HCT116 (cell line): ENCODE data around the gene ADCY2. TPM values are rescaled to one million over a fixed set of nuclear protein-coding genes. Genes with fewer than 3 reads are reported as not detected.

Source experiments
- ATAC-seq: fragments of 200-7000 bp; cut with Tn5 transposase; 2 replicates; pipeline ENCODE4 v1.9.1; 2020; ENCODE audit warnings: mild to moderate bottlenecking, moderate library complexity
- BruUV-seq: library from RNA; stranded (reverse); fragments of 400-500 nt; replicated peaks from 2 replicates; lab custom pipeline; 2021; lab: Mats Ljungman, UMichigan
- CTCF ChIA-PET: fragments of 300-600 bp; sonication (Branson Sonifier 250); formaldehyde crosslinking; loops from one replicate; lab custom pipeline; 2021; ENCODE audit warnings: antibody characterized with exemption; lab: Charles Lee
- POLR2A ChIA-PET: fragments of 300-600, 350-600 bp; sonication (Branson Sonifier 250); formaldehyde crosslinking; loops from one replicate; lab custom pipeline; 2021; ENCODE audit warnings: antibody characterized with exemption; lab: Charles Lee
- RAD21 ChIA-PET, 2 experiments: fragments of 300-600 bp; sonication (Branson Sonifier 250); formaldehyde crosslinking; loops; one replicate each; lab custom pipeline; 2023; ENCODE audit warnings: low total read pairs in 2 of 2; ENCODE audit not compliant: uncharacterized antibody in 2 of 2, unreplicated experiment in 2 of 2, low non-redundant PET in 1 of 2; lab: Charles Lee
- DNase-seq: peaks from one replicate; pipeline ENCODE4 v3.0.0-alpha.2; 2010; ENCODE audit warnings: low read depth, low spot score
- H2AFZ ChIP-seq: fragments of 200-600 bp; shearing (Covaris generic), sonication (generic); 2 replicates; pipeline ENCODE4 v1.6.1; 2017; ENCODE audit warnings: low read depth, mixed run types, mixed read lengths, antibody characterized with exemption, low read length; ENCODE audit not compliant: poor library complexity, severe bottlenecking
- H3K27ac ChIP-seq: 2 replicates; pipeline ENCODE4 v1.5.1; 2012; ENCODE audit warnings: low read depth, low read length
- H3K27me3 ChIP-seq: fragments of 200-600 bp; sonication (generic); 2 replicates; pipeline ENCODE4 v1.6.1; 2016; ENCODE audit warnings: mixed run types, low read length, mixed read lengths; ENCODE audit not compliant: insufficient read depth
- H3K36me3 ChIP-seq, 2 experiments: fragments of 200-500 bp in 1 of 2; fragments of 200-600 bp in 1 of 2; sonication (Bioruptor generic) in 1 of 2; sonication (generic) in 1 of 2; 2 replicates each; pipeline versions ENCODE4 v1.5.1 to v1.6.1; 2014 to 2016; ENCODE audit warnings: low read length in 2 of 2, inconsistent platforms in 1 of 2, mixed read lengths in 1 of 2, mixed run types in 1 of 2; ENCODE audit not compliant: insufficient read depth in 2 of 2, control insufficient read depth in 1 of 2
- H3K4me1 ChIP-seq, 2 experiments: fragments of 200-600 bp in 1 of 2; sonication (generic) in 1 of 2; 2 replicates each; pipeline versions ENCODE4 v1.5.1 to v1.6.1; 2012 to 2017; ENCODE audit warnings: low read length in 2 of 2, inconsistent platforms in 1 of 2, mild to moderate bottlenecking in 1 of 2, mixed read lengths in 1 of 2, mixed run types in 1 of 2, moderate library complexity in 1 of 2; ENCODE audit not compliant: insufficient read depth in 2 of 2, control insufficient read depth in 1 of 2
- H3K4me2 ChIP-seq: fragments of 200-600 bp; sonication (generic); 2 replicates; pipeline ENCODE4 v1.6.1; 2017; ENCODE audit warnings: mixed run types, low read length, mixed read lengths
- H3K4me3 ChIP-seq, 2 experiments: fragments of 200-600 bp in 1 of 2; sonication (generic) in 1 of 2; replicated peaks in 1 of 2; 2 replicates each; pipeline ENCODE4 v1.5.1; 2011 to 2016; ENCODE audit warnings: low read length in 2 of 2, control low read depth in 1 of 2, low read depth in 1 of 2, mild to moderate bottlenecking in 1 of 2, mixed read lengths in 1 of 2, mixed run types in 1 of 2
- H3K79me2 ChIP-seq: fragments of 200-600 bp; sonication (generic); 2 replicates; pipeline ENCODE4 v1.6.1; 2017; ENCODE audit warnings: mild to moderate bottlenecking, mixed run types, low read length, moderate library complexity, mixed read lengths; ENCODE audit not compliant: insufficient read depth
- H3K9ac ChIP-seq: fragments of 200-600 bp; sonication (generic); 2 replicates; pipeline ENCODE4 v1.6.1; 2016; ENCODE audit warnings: low read length, mixed read lengths
- H3K9me2 ChIP-seq: fragments of 200-600 bp; sonication (generic), shearing (Covaris generic); 2 replicates; pipeline ENCODE4 v1.6.1; 2017; ENCODE audit warnings: mixed run types, mild to moderate bottlenecking, moderate library complexity; ENCODE audit not compliant: insufficient read depth
- H3K9me3 ChIP-seq, 2 experiments: fragments of 200-500 bp in 1 of 2; fragments of 200-600 bp in 1 of 2; sonication (Bioruptor generic) in 1 of 2; sonication (generic) in 1 of 2; 2 replicates each; pipeline ENCODE4 v1.6.1; 2014 to 2017; ENCODE audit warnings: low read length in 2 of 2, mixed read lengths in 2 of 2, inconsistent platforms in 1 of 2, low read depth in 1 of 2, mild to moderate bottlenecking in 1 of 2, mixed run types in 1 of 2, moderate library complexity in 1 of 2; ENCODE audit not compliant: control insufficient read depth in 1 of 2, insufficient read depth in 1 of 2
- H4K20me1 ChIP-seq: fragments of 200-600 bp; sonication (generic), shearing (Covaris generic); 2 replicates; pipeline ENCODE4 v1.6.1; 2017; ENCODE audit warnings: mixed run types, mild to moderate bottlenecking, moderate library complexity; ENCODE audit not compliant: insufficient read depth
- CBX3 ChIP-seq: IDR thresholded peaks from 2 replicates; pipeline ENCODE4 v1.6.1; 2012; ENCODE audit warnings: low read depth
- CTCF ChIP-seq, 3 experiments: fragments of 200-600 bp in 1 of 3; sonication (generic) in 1 of 3; IDR thresholded peaks in 2 of 3; conservative IDR thresholded peaks in 1 of 3; 2 replicates each; pipeline ENCODE4 v1.5.1; 2012 to 2017; ENCODE audit warnings: low read depth in 2 of 3, low read length in 2 of 3, antibody characterized with exemption in 1 of 3, borderline replicate concordance in 1 of 3, control low read depth in 1 of 3, mild to moderate bottlenecking in 1 of 3, mixed read lengths in 1 of 3, mixed run types in 1 of 3, moderate library complexity in 1 of 3; ENCODE audit not compliant: insufficient read depth in 1 of 3
- FOSL1 ChIP-seq: IDR thresholded peaks from 2 replicates; pipeline ENCODE4 v1.6.1; 2012; ENCODE audit warnings: low read depth
- JUND ChIP-seq: IDR thresholded peaks from 2 replicates; pipeline ENCODE4 v1.6.1; 2012
- POLR2A ChIP-seq: IDR thresholded peaks from 2 replicates; pipeline ENCODE4 v1.7.0; 2011; ENCODE audit warnings: borderline replicate concordance; ENCODE audit not compliant: insufficient read depth, insufficient read length; ENCODE audit errors: extremely low read depth
- POLR2AphosphoS5 ChIP-seq: IDR thresholded peaks from 2 replicates; pipeline ENCODE4 v1.6.1; 2011; ENCODE audit warnings: mild to moderate bottlenecking, low read depth, low read length, moderate library complexity
- SIN3A ChIP-seq: IDR thresholded peaks from 2 replicates; pipeline ENCODE4 v1.6.1; 2012; ENCODE audit warnings: low read depth
- SP1 ChIP-seq: IDR thresholded peaks from 2 replicates; pipeline ENCODE4 v1.6.1; 2012; ENCODE audit warnings: low read depth
- SRF ChIP-seq: IDR thresholded peaks from 2 replicates; pipeline ENCODE4 v1.6.1; 2012; ENCODE audit warnings: low read depth
- YY1 ChIP-seq: IDR thresholded peaks from 2 replicates; pipeline ENCODE4 v1.6.1; 2011; ENCODE audit warnings: low read length, low read depth, moderate library complexity, mild to moderate bottlenecking; ENCODE audit not compliant: insufficient replicate concordance; ENCODE audit errors: extremely low read depth
- intact Hi-C: fragments of 100-400 bp; cut with micrococcal nuclease; formaldehyde crosslinking; loops from 2 replicates; pipeline ENCODE4 v1.10.0; 2022
- total RNA-seq: library from RNA; stranded (reverse); gene quantifications from one replicate; pipeline ENCODE4 v1.2.1, GENCODE V29; 2021; ENCODE audit not compliant: unreplicated experiment
- TF ChIP-seq, protein P1 (sequence below): IDR thresholded peaks from 2 replicates; pipeline ENCODE4 v1.6.1; 2012

ADCY2 gene
- total RNA-seq, 1 experiment from 2014 or later = 0.15 TPM

- TF ChIP-seq CTCF (IDR thresholded peaks at IDR 0.05 in 2 of 3, conservative IDR thresholded peaks at IDR 0.05 in 1 of 3; ENCODE audit: borderline replicate concordance in 1 of 3, insufficient read depth in 1 of 3, low read depth in 2 of 3, low read length in 2 of 3) (no peak), SRF (no peak), POLR2A (no peak), YY1 (no peak)
These were observed 321.8 kb downstream of the ADCY2 start (continued) for GRCh38 chr5:7717691-7718090.

- POLR2A ChIA-PET = no interaction called here
- TF ChIP-seq POLR2AphosphoS5 = no peak
- no peak for TF ChIP-seq SIN3A
- no peak for TF ChIP-seq JUND
- no peak for TF ChIP-seq YY1
- TF ChIP-seq, protein P1, sequence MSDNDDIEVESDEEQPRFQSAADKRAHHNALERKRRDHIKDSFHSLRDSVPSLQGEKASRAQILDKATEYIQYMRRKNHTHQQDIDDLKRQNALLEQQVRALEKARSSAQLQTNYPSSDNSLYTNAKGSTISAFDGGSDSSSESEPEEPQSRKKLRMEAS = no peak
- TF ChIP-seq CBX3 = no peak
- TF ChIP-seq SP1 = no peak
- no peak for TF ChIP-seq FOSL1
- no peak for TF ChIP-seq POLR2A
- no peak for TF ChIP-seq SRF
- Histone ChIP-seq H3K4me3 (no peak overlapping the region), H2AFZ (no peak overlapping the region), H3K9me2 (no peaks in the 10 kb centered on the region), H3K27me3 (no peaks in the 10 kb centered on the region), H3K36me3 (no peaks in the 10 kb centered on the region), H3K4me1 (no peaks in the 10 kb centered on the region), H4K20me1 (no peaks in the 10 kb centered on the region), H3K79me2 (no peaks in the 10 kb centered on the region), H3K4me2 (no peak overlapping the region), H3K9ac (no peak overlapping the region), H3K9me3 (no peaks in the 10 kb centered on the region), H3K27ac (no peak overlapping the region)
- RAD21 ChIA-PET = no interaction called here
- DNase-seq (no peak), ATAC-seq (no peak)
- CTCF ChIA-PET = no interaction called here
- intact Hi-C loops = no loop called here
- no TSS peak for BruUV-seq
These were observed 332.1 kb downstream of the ADCY2 start for GRCh38 chr5:7728076-7728475.
